Panc1 (cell line): ENCODE data around the gene EIF2S3. TPM values are rescaled to one million over a fixed set of nuclear protein-coding genes. Genes with fewer than 3 reads are reported as not detected.

Experiments
- ATAC-seq: fragments of 200-7000 bp; cut with Tn5 transposase; 2 replicates; pipeline ENCODE4 v1.9.1; 2020; ENCODE audit warnings: mild to moderate bottlenecking, moderate library complexity
- BruUV-seq: library from RNA; stranded (reverse); fragments of 400-500 nt; replicated peaks from 2 replicates; lab custom pipeline; 2021; lab: Mats Ljungman, UMichigan
- CTCF ChIA-PET: fragments of 300-600 bp; sonication (Branson Sonifier 250); formaldehyde crosslinking; loops from one replicate; lab custom pipeline; 2022; ENCODE audit warnings: antibody characterized with exemption; lab: Charles Lee
- POLR2A ChIA-PET: fragments of 300-600 bp; sonication (Branson Sonifier 250); formaldehyde crosslinking; loops from one replicate; lab custom pipeline; 2022; ENCODE audit warnings: antibody characterized with exemption; lab: Charles Lee
- DNase-seq: peaks from one replicate; pipeline ENCODE4 v3.0.0-alpha.2; 2010; ENCODE audit warnings: low read depth, low spot score
- H3K27ac ChIP-seq: 2 replicates; pipeline ENCODE4 v1.5.1; 2011; ENCODE audit warnings: mild to moderate bottlenecking, low read length, inconsistent platforms
- H3K27me3 ChIP-seq: fragments of 200-500 bp; sonication (Bioruptor generic); 2 replicates; pipeline ENCODE4 v1.6.0; 2014; ENCODE audit warnings: low read length, inconsistent platforms; ENCODE audit not compliant: control insufficient read depth, insufficient read depth
- H3K36me3 ChIP-seq: fragments of 200-500 bp; sonication (Bioruptor generic); 2 replicates; pipeline ENCODE4 v1.5.1; 2014; ENCODE audit warnings: inconsistent platforms, mild to moderate bottlenecking, low read length, moderate library complexity; ENCODE audit not compliant: control insufficient read depth, insufficient read depth
- H3K4me1 ChIP-seq: 2 replicates; pipeline ENCODE4 v1.5.1; 2011; ENCODE audit warnings: inconsistent platforms, mild to moderate bottlenecking, low read length, moderate library complexity; ENCODE audit not compliant: control insufficient read depth, insufficient read depth
- H3K4me3 ChIP-seq, 2 experiments: 2 replicates each; pipeline ENCODE4 v1.5.1; 2011 to 2012; ENCODE audit warnings: low read depth in 2 of 2, low read length in 2 of 2, mild to moderate bottlenecking in 2 of 2, inconsistent platforms in 1 of 2, moderate library complexity in 1 of 2
- H3K9me3 ChIP-seq: fragments of 200-500 bp; sonication (Bioruptor generic); 2 replicates; pipeline ENCODE4 v1.5.1; 2014; ENCODE audit warnings: low read depth, mild to moderate bottlenecking, inconsistent platforms, low read length, moderate library complexity; ENCODE audit not compliant: control insufficient read depth, insufficient read depth
- POLR2AphosphoS5 ChIP-seq: IDR thresholded peaks from 2 replicates; pipeline ENCODE4 v1.6.1; 2012; ENCODE audit warnings: mild to moderate bottlenecking, low read depth, low read length, moderate library complexity
- REST ChIP-seq, 2 experiments: IDR thresholded peaks; 2 replicates each; pipeline ENCODE4 v1.6.1; 2011 to 2012; ENCODE audit warnings: low read depth in 2 of 2, control low read depth in 1 of 2, low read length in 1 of 2, mild to moderate bottlenecking in 1 of 2, moderate library complexity in 1 of 2; ENCODE audit not compliant: insufficient read depth in 1 of 2
- SIN3A ChIP-seq: IDR thresholded peaks from 2 replicates; pipeline ENCODE4 v1.6.1; 2012; ENCODE audit warnings: low read depth, mild to moderate bottlenecking, low read length, moderate library complexity, borderline replicate concordance; ENCODE audit not compliant: insufficient read depth
- TCF7L2 ChIP-seq: IDR thresholded peaks from 2 replicates; pipeline ENCODE4 v1.6.1; 2011; ENCODE audit warnings: mild to moderate bottlenecking, low read depth, low read length, inconsistent platforms
- in situ Hi-C: cut with HindIII; loops from 2 replicates; pipeline ENCODE4 v1.10.0; 2016; ENCODE audit warnings: low sequenced_read_pairs, low pct_unique_long_range_greater_than_20kb
- intact Hi-C: fragments of 100-400 bp; cut with micrococcal nuclease; formaldehyde crosslinking; loops from one replicate; pipeline ENCODE4 v1.10.0; 2022; ENCODE audit not compliant: unreplicated experiment
- total RNA-seq: library from RNA; stranded (reverse); gene quantifications from one replicate; pipeline ENCODE4 v1.2.1, GENCODE V29; 2021; ENCODE audit not compliant: unreplicated experiment
- TF ChIP-seq, protein P1 (sequence below): fragments of 450-650 bp; IDR thresholded peaks from 2 replicates; pipeline ENCODE4 v1.5.1; 2017; ENCODE audit warnings: mild to moderate bottlenecking

Gene EIF2S3
- total RNA-seq, 1 experiment from 2014 or later, result 154 TPM

- intact Hi-C loops, result no loop called here
- no peaks in the 10 kb centered on the region for H3K9me3 ChIP-seq
These were observed 62.5 kb downstream of the EIF2S3 start for GRCh38 chrX:24117258-24117657.

DNA sequence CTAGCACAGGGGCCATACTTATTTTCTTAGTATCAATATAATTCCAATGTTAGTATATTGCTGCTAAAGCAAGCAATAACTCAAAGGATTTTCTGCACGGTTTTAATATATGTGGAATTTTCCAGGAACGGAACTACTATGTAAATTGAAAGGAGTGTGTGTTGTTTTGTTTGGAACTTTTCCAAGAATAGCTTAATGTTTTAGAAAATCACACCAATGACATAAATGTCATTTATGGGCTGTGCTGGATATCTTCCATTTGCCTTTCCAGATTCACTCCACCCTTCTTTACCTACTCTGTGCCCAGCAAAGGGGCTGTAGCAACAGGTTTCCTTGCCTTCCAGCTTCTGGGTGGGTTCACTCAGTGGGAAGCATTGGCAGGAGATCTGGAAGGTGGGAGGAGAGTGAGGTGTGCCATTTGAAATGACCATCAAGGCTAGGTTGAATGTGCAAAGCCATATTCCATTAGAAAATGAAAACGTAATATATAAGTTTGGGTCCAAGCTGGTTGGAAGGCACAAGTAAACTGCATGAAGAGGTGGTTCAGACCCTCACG lies 69.6 kb downstream of the EIF2S3 start:
- ChIA-PET POLR2A (no interaction called here), CTCF (no interaction called here)
- H3K27me3 ChIP-seq, result no peaks in the 10 kb centered on the region
- DNase-seq (no peak), ATAC-seq (0 out of 2 replicates have a peak, but pooled peaks have one; percentile 29)
- H3K9me3 ChIP-seq, result no peaks in the 10 kb centered on the region
- in situ Hi-C loops (no loop called here), intact Hi-C loops (no loop called here)
- no peak overlapping the region for H3K4me3 ChIP-seq
- peaks cover 11% of the 10 kb centered on the region for H3K4me1 ChIP-seq
- H3K36me3 ChIP-seq, result no peaks in the 10 kb centered on the region
- TF ChIP-seq SIN3A (no peak), REST (IDR thresholded peaks at IDR 0.05; ENCODE audit: insufficient read depth in 1 of 2, low read depth in 2 of 2, low read length in 1 of 2) (no peak), POLR2AphosphoS5 (no peak), TCF7L2 (no peak)
- TF ChIP-seq, protein P1, sequence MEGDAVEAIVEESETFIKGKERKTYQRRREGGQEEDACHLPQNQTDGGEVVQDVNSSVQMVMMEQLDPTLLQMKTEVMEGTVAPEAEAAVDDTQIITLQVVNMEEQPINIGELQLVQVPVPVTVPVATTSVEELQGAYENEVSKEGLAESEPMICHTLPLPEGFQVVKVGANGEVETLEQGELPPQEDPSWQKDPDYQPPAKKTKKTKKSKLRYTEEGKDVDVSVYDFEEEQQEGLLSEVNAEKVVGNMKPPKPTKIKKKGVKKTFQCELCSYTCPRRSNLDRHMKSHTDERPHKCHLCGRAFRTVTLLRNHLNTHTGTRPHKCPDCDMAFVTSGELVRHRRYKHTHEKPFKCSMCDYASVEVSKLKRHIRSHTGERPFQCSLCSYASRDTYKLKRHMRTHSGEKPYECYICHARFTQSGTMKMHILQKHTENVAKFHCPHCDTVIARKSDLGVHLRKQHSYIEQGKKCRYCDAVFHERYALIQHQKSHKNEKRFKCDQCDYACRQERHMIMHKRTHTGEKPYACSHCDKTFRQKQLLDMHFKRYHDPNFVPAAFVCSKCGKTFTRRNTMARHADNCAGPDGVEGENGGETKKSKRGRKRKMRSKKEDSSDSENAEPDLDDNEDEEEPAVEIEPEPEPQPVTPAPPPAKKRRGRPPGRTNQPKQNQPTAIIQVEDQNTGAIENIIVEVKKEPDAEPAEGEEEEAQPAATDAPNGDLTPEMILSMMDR, result no peak
- H3K27ac ChIP-seq, result peak overlapping the region; percentile 80
- BruUV-seq, result no TSS peak

More at GRCh38 chrX:24117258-24117657, 62.5 kb downstream of the EIF2S3 start:
- ChIA-PET POLR2A (no interaction called here), CTCF (no interaction called here)
- H3K4me3 ChIP-seq, result no peak overlapping the region
- no peaks in the 10 kb centered on the region; the same call in 1 of the 2 replicates for H3K4me1 ChIP-seq
- no peak for TF ChIP-seq SIN3A
- TF ChIP-seq TCF7L2, result no peak
- no peak for TF ChIP-seq REST (IDR thresholded peaks at IDR 0.05; ENCODE audit: insufficient read depth in 1 of 2, low read depth in 2 of 2, low read length in 1 of 2)
- TF ChIP-seq POLR2AphosphoS5, result no peak
- TF ChIP-seq, protein P1, result no peak
- BruUV-seq, result no TSS peak
- H3K27ac ChIP-seq, result peak overlapping the region; percentile 69
- DNase-seq, result no peak
- in situ Hi-C loops, result no loop called here
- no peaks in the 10 kb centered on the region for H3K36me3 ChIP-seq
- H3K27me3 ChIP-seq, result no peaks in the 10 kb centered on the region
- ATAC-seq, result peak; percentile 77
